SU-DHL-6 (cell line): ENCODE measurements around the gene POMT2.

Experiments used
- H2AFZ ChIP-seq: fragments of 200-600 bp; sonication (generic); 2 replicates; pipeline ENCODE4 v1.6.1; 2014; ENCODE audit warnings: low read depth, mild to moderate bottlenecking, moderate library complexity, mixed read lengths, antibody characterized with exemption, low read length; ENCODE audit not compliant: severe bottlenecking
- H3F3A ChIP-seq: fragments of 200-600 bp; shearing (Covaris generic); 2 replicates; pipeline ENCODE4 v1.6.0; 2016; ENCODE audit warnings: antibody characterized with exemption, mild to moderate bottlenecking; ENCODE audit not compliant: insufficient read depth
- H3K27ac ChIP-seq: fragments of 200-600 bp; sonication (generic); 2 replicates; pipeline ENCODE4 v1.5.1; 2016; ENCODE audit warnings: low read depth, mild to moderate bottlenecking, low read length, moderate library complexity, mixed read lengths
- H3K27me3 ChIP-seq: fragments of 200-600 bp; sonication (generic), shearing (Covaris generic); 2 replicates; pipeline ENCODE4 v1.6.0; 2014; ENCODE audit warnings: mild to moderate bottlenecking, low read length
- H3K36me3 ChIP-seq: fragments of 200-600 bp; sonication (generic); 2 replicates; pipeline ENCODE4 v1.6.1; 2014; ENCODE audit warnings: mild to moderate bottlenecking, low read length, mixed read lengths
- H3K4me2 ChIP-seq: fragments of 300-600, 200-600 bp; shearing (Covaris generic), sonication (generic); 2 replicates; pipeline ENCODE4 v1.6.0; 2014; ENCODE audit warnings: low read length, low read depth, mild to moderate bottlenecking; ENCODE audit not compliant: poor library complexity, severe bottlenecking
- H3K4me3 ChIP-seq: fragments of 200-600 bp; sonication (generic); 2 replicates; pipeline ENCODE4 v1.5.1; 2014; ENCODE audit warnings: antibody characterized with exemption, low read length, mild to moderate bottlenecking, mixed read lengths; ENCODE audit not compliant: insufficient read depth, poor library complexity, severe bottlenecking
- H3K79me2 ChIP-seq: fragments of 200-600 bp; sonication (generic); 2 replicates; pipeline ENCODE4 v1.6.1; 2014; ENCODE audit warnings: mild to moderate bottlenecking, low read length, moderate library complexity; ENCODE audit not compliant: insufficient read depth
- H3K9ac ChIP-seq: fragments of 200-600 bp; sonication (generic); 2 replicates; pipeline ENCODE4 v1.7.0; 2014; ENCODE audit warnings: mild to moderate bottlenecking, low read length
- H3K9me2 ChIP-seq: fragments of 200-600 bp; sonication (generic); replicated peaks from 2 replicates; pipeline ENCODE4 v1.6.1; 2014; ENCODE audit warnings: low read length; ENCODE audit not compliant: insufficient read depth
- H3K9me3 ChIP-seq: fragments of 200-600 bp; sonication (generic); 2 replicates; pipeline ENCODE4 v1.6.1; 2014; ENCODE audit warnings: low read length, mixed read lengths; ENCODE audit not compliant: insufficient read depth
- H4K20me1 ChIP-seq: fragments of 200-600 bp; sonication (generic); 2 replicates; pipeline ENCODE4 v1.6.1; 2014; ENCODE audit warnings: low read depth, mild to moderate bottlenecking, antibody characterized with exemption, low read length, moderate library complexity, mixed read lengths
- CTCF ChIP-seq: fragments of 200-600 bp; sonication (generic); IDR thresholded peaks from one replicate; pipeline ENCODE4 v1.5.1; 2017; ENCODE audit warnings: antibody characterized with exemption, mild to moderate bottlenecking, low read length, moderate library complexity; ENCODE audit not compliant: insufficient read depth, poor library complexity, severe bottlenecking
- EZH2phosphoT487 ChIP-seq: fragments of 200-600 bp; sonication (generic), shearing (Covaris generic); conservative IDR thresholded peaks from 2 replicates; pipeline ENCODE4 v1.6.1; 2018; ENCODE audit warnings: mild to moderate bottlenecking, antibody characterized with exemption, low read length, moderate library complexity, mixed read lengths

POMT2 gene

GRCh38 chr14:77303417-77304156 lies 17.1 kb downstream of the POMT2 start:
- no peaks in the 10 kb centered on the region for H3K9me3 ChIP-seq
- H3K27me3 ChIP-seq, result no peaks in the 10 kb centered on the region
- H4K20me1 ChIP-seq, result no peaks in the 10 kb centered on the region
- no peaks in the 10 kb centered on the region for H3K79me2 ChIP-seq
- no peaks in the 10 kb centered on the region for H3F3A ChIP-seq
- H2AFZ ChIP-seq, result no peak overlapping the region
- H3K36me3 ChIP-seq, result no peaks in the 10 kb centered on the region
- no peak overlapping the region for H3K27ac ChIP-seq
- no peak overlapping the region for H3K4me3 ChIP-seq
- H3K4me2 ChIP-seq, result no peak overlapping the region
- TF ChIP-seq EZH2phosphoT487 (no peak), CTCF (no peak)
- no peaks in the 10 kb centered on the region for H3K9me2 ChIP-seq
- H3K9ac ChIP-seq, result no peak overlapping the region

GRCh38 chr14:77302926-77303325 lies 17.8 kb downstream of the POMT2 start:
- Histone ChIP-seq H2AFZ (no peak overlapping the region), H3K9ac (no peak overlapping the region), H3K9me3 (no peaks in the 10 kb centered on the region), H3F3A (no peaks in the 10 kb centered on the region), H3K36me3 (no peaks in the 10 kb centered on the region), H3K4me2 (no peak overlapping the region), H3K27ac (no peak overlapping the region), H3K27me3 (no peaks in the 10 kb centered on the region), H3K9me2 (no peaks in the 10 kb centered on the region), H3K4me3 (no peak overlapping the region), H3K79me2 (no peaks in the 10 kb centered on the region), H4K20me1 (no peaks in the 10 kb centered on the region)
- TF ChIP-seq CTCF (no peak), EZH2phosphoT487 (no peak)

- Histone ChIP-seq H3K79me2 (no peaks in the 10 kb centered on the region), H3K27ac (no peak overlapping the region), H3K4me3 (no peak overlapping the region), H3K4me2 (no peak overlapping the region), H3K36me3 (no peaks in the 10 kb centered on the region), H3K9me3 (no peaks in the 10 kb centered on the region), H3K9me2 (no peaks in the 10 kb centered on the region), H3K9ac (no peak overlapping the region), H3F3A (no peaks in the 10 kb centered on the region), H4K20me1 (no peaks in the 10 kb centered on the region), H2AFZ (no peak overlapping the region), H3K27me3 (no peaks in the 10 kb centered on the region)
- TF ChIP-seq CTCF, result peak; percentile 87
- TF ChIP-seq EZH2phosphoT487, result no peak
Observed at GRCh38 chr14:77301103-77301502, 19.6 kb downstream of the POMT2 start.
